GM23338 (cell line): ENCODE data around the gene UGT1A4. TPM values are rescaled to one million over a fixed set of nuclear protein-coding genes. Genes with fewer than 3 reads are reported as not detected.

ENCODE experiments used
- ATAC-seq: fragments of 200-7000 bp; cut with Tn5 transposase; 3 replicates; pipeline ENCODE4 v1.9.1; 2020
- DNase-seq: peaks from one replicate; pipeline ENCODE4 v3.0.0-alpha.2; 2015; ENCODE audit warnings: low spot score
- H2AFZ ChIP-seq: fragments of 200-600 bp; sonication (generic); 2 replicates; pipeline ENCODE4 v1.8.0; 2016; ENCODE audit warnings: antibody characterized with exemption, mild to moderate bottlenecking, moderate library complexity
- H3F3A ChIP-seq: fragments of 200-600 bp; sonication (generic); replicated peaks from 2 replicates; pipeline ENCODE4 v1.8.0; 2017; ENCODE audit warnings: antibody characterized with exemption, mixed run types, low read depth
- H3K27ac ChIP-seq: fragments of 200-600 bp; sonication (generic); 2 replicates; pipeline ENCODE4 v1.6.1; 2016; ENCODE audit warnings: low read depth
- H3K27me3 ChIP-seq: fragments of 200-600 bp; sonication (generic); 2 replicates; pipeline ENCODE4 v1.8.0; 2016; ENCODE audit warnings: mild to moderate bottlenecking, mixed run types, moderate library complexity; ENCODE audit not compliant: insufficient read depth
- H3K36me3 ChIP-seq: fragments of 200-600 bp; sonication (generic); 2 replicates; pipeline ENCODE4 v1.8.0; 2016; ENCODE audit warnings: mild to moderate bottlenecking; ENCODE audit not compliant: insufficient read depth
- H3K4me1 ChIP-seq: fragments of 200-600 bp; sonication (generic); 2 replicates; pipeline ENCODE4 v1.8.0; 2016; ENCODE audit warnings: mild to moderate bottlenecking, moderate library complexity; ENCODE audit not compliant: insufficient read depth
- H3K4me2 ChIP-seq: fragments of 200-600 bp; sonication (generic); 2 replicates; pipeline ENCODE4 v1.7.1; 2017; ENCODE audit warnings: mixed run types
- H3K4me3 ChIP-seq: fragments of 200-600 bp; sonication (generic); 2 replicates; pipeline ENCODE4 v1.6.1; 2016; ENCODE audit warnings: mixed run types
- H3K79me2 ChIP-seq: fragments of 200-600 bp; sonication (generic); replicated peaks from 2 replicates; pipeline ENCODE4 v1.8.0; 2017; ENCODE audit warnings: mild to moderate bottlenecking; ENCODE audit not compliant: insufficient read depth
- H3K9me2 ChIP-seq: fragments of 200-600 bp; sonication (generic); 2 replicates; pipeline ENCODE4 v1.8.0; 2017; ENCODE audit not compliant: insufficient read depth
- H4K20me1 ChIP-seq: fragments of 200-600 bp; sonication (generic); replicated peaks from 2 replicates; pipeline ENCODE4 v1.8.0; 2017; ENCODE audit warnings: mild to moderate bottlenecking; ENCODE audit not compliant: insufficient read depth
- H3K27ac Mint-ChIP-seq: 2 replicates; pipeline ENCODE4 v1.8.0; 2020; ENCODE audit warnings: inconsistent platforms, mild to moderate bottlenecking, moderate library complexity, mixed read lengths
- H3K27me3 Mint-ChIP-seq: 3 replicates; pipeline ENCODE4 v1.8.0; 2022; ENCODE audit warnings: low read depth, mild to moderate bottlenecking, moderate library complexity, mixed read lengths, inconsistent platforms; ENCODE audit not compliant: insufficient read depth, poor library complexity
- H3K36me3 Mint-ChIP-seq: 3 replicates; pipeline ENCODE4 v1.8.0; 2021; ENCODE audit warnings: low read depth, mild to moderate bottlenecking, inconsistent platforms, moderate library complexity, mixed read lengths
- H3K4me1 Mint-ChIP-seq: 3 replicates; pipeline ENCODE4 v1.8.0; 2020; ENCODE audit warnings: mild to moderate bottlenecking, inconsistent platforms, mixed read lengths
- H3K4me3 Mint-ChIP-seq: 3 replicates; pipeline ENCODE4 v1.8.0; 2021; ENCODE audit warnings: moderate library complexity, mild to moderate bottlenecking, inconsistent platforms, mixed read lengths
- H3K9me3 Mint-ChIP-seq: 3 replicates; pipeline ENCODE4 v1.8.0; 2020; ENCODE audit warnings: moderate library complexity, mild to moderate bottlenecking, inconsistent platforms, mixed read lengths
- CREB1 ChIP-seq: fragments of 250-450 bp; sonication (Bioruptor Pico); IDR thresholded peaks from 2 replicates; pipeline ENCODE4 v1.5.0; 2020; ENCODE audit warnings: low read depth, mild to moderate bottlenecking, moderate library complexity
- EZH2 ChIP-seq: fragments of 200-600 bp; sonication (generic); IDR thresholded peaks from one replicate; pipeline ENCODE4 v1.8.0; 2017; ENCODE audit warnings: antibody characterized with exemption, mild to moderate bottlenecking, low read depth; ENCODE audit not compliant: unreplicated experiment
- EZH2phosphoT487 ChIP-seq: fragments of 200-600 bp; sonication (generic); IDR thresholded peaks from one replicate; pipeline ENCODE4 v1.8.1; 2018; ENCODE audit warnings: antibody characterized with exemption; ENCODE audit not compliant: unreplicated experiment
- JUNB ChIP-seq: IDR thresholded peaks from one replicate; pipeline ENCODE4 v1.6.1; 2016; ENCODE audit warnings: antibody characterized with exemption; ENCODE audit not compliant: unreplicated experiment
- NANOG ChIP-seq: IDR thresholded peaks from 2 replicates; pipeline ENCODE4 v1.6.1; 2016; ENCODE audit warnings: antibody characterized with exemption, borderline replicate concordance
- POLR2AphosphoS5 ChIP-seq: IDR thresholded peaks from 2 replicates; pipeline ENCODE4 v1.6.1; 2016; ENCODE audit warnings: antibody characterized with exemption, low read depth
- STAT1 ChIP-seq: IDR thresholded peaks from one replicate; pipeline ENCODE4 v1.6.1; 2016; ENCODE audit warnings: antibody characterized with exemption; ENCODE audit not compliant: unreplicated experiment
- ZNF114 ChIP-seq: fragments of 250-450 bp; sonication (Bioruptor Pico); IDR thresholded peaks from 2 replicates; pipeline ENCODE4 v1.5.0; 2020; ENCODE audit warnings: mild to moderate bottlenecking, moderate library complexity
- ZNF331 ChIP-seq: fragments of 250-450 bp; sonication (Bioruptor Pico); IDR thresholded peaks from 2 replicates; pipeline ENCODE4 v1.5.0; 2020; ENCODE audit warnings: low read depth, mild to moderate bottlenecking, moderate library complexity
- polyA plus RNA-seq: library from polyadenylated mRNA; unstranded; fragments of >200 nt; fragmentation: Nextera tagmentation; extraction: Ambion mirVana; gene quantifications from 2 replicates; pipeline ENCODE4 v1.2.1, GENCODE V29; 2016
- total RNA-seq: library from RNA; depleted of rRNA; stranded (reverse); fragments of >200 nt; shearing (Covaris generic); gene quantifications from 2 replicates; pipeline ENCODE4 v1.2.3, GENCODE V29; 2014
- TF ChIP-seq, protein P1 (sequence below), 2 experiments: fragments of 200-600 bp in 1 of 2; sonication (generic) in 1 of 2; conservative IDR thresholded peaks; 2 replicates each; pipeline versions ENCODE4 v1.5.1 to v1.6.1; 2016 to 2017; ENCODE audit warnings: antibody characterized with exemption in 2 of 2, low read depth in 2 of 2, mild to moderate bottlenecking in 2 of 2, moderate library complexity in 1 of 2
- TF ChIP-seq, protein P2 (sequence below): fragments of 250-450 bp; sonication (Bioruptor Pico); IDR thresholded peaks from 2 replicates; pipeline ENCODE4 v1.5.0; 2020; ENCODE audit warnings: mild to moderate bottlenecking, moderate library complexity
- TF ChIP-seq, protein P3 (sequence below): IDR thresholded peaks from one replicate; pipeline ENCODE4 v1.6.1; 2018; ENCODE audit warnings: antibody characterized with exemption; ENCODE audit not compliant: unreplicated experiment
- TF ChIP-seq, protein P4 (sequence below): IDR thresholded peaks from 2 replicates; pipeline ENCODE4 v1.6.1; 2016; ENCODE audit warnings: antibody characterized with exemption

The UGT1A4 gene
- total and polyA plus RNA-seq, 2 experiments from 2014 or later, result not detected

DNA sequence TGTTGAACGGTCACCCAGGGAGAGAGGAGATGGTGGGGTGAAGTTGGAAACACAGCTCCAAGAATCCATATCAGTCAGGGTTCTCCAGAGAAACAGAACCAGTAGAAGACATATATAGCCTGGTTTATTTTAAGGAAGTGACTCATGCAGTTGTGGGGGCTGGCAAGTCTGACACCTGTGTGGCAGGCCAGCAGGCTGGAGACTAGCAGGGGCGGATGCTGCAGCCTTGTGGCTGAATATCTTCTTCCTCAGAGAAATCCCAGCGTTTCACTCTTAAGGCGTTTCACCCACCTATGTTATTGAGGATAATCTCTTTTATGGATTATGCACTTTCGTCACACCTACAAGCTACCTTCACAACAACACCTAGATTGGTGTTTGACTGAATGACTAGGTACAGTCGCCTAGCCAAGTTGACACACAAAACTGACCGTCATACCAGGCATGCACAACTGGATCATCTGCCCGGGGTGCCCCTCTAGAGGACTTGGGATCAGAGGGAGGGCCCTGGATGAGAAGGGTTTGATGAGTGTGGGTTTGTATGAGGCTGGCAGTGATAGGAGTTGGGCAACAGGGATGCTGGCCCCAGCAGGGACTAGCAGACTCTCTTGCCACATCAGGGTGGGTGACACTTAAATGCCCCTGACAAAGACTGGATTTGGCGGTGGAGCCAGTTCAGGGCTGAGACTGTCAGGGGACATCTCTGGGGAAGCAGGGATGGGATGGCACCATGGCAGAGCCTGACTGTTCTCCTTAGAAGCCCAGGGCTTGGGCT lies 83.0 kb downstream of the UGT1A4 start:
- TF ChIP-seq EZH2, result no peak
- no peak for TF ChIP-seq NANOG
- no peak for TF ChIP-seq POLR2AphosphoS5
- no peak for TF ChIP-seq CREB1 (CRISPR knock-in tag)
- TF ChIP-seq EZH2phosphoT487, result no peak
- no peak for TF ChIP-seq STAT1
- TF ChIP-seq, protein P1, sequence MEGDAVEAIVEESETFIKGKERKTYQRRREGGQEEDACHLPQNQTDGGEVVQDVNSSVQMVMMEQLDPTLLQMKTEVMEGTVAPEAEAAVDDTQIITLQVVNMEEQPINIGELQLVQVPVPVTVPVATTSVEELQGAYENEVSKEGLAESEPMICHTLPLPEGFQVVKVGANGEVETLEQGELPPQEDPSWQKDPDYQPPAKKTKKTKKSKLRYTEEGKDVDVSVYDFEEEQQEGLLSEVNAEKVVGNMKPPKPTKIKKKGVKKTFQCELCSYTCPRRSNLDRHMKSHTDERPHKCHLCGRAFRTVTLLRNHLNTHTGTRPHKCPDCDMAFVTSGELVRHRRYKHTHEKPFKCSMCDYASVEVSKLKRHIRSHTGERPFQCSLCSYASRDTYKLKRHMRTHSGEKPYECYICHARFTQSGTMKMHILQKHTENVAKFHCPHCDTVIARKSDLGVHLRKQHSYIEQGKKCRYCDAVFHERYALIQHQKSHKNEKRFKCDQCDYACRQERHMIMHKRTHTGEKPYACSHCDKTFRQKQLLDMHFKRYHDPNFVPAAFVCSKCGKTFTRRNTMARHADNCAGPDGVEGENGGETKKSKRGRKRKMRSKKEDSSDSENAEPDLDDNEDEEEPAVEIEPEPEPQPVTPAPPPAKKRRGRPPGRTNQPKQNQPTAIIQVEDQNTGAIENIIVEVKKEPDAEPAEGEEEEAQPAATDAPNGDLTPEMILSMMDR (conservative IDR thresholded peaks at IDR 0.05; ENCODE audit: low read depth in 2 of 2), result no peak
- TF ChIP-seq, protein P2, sequence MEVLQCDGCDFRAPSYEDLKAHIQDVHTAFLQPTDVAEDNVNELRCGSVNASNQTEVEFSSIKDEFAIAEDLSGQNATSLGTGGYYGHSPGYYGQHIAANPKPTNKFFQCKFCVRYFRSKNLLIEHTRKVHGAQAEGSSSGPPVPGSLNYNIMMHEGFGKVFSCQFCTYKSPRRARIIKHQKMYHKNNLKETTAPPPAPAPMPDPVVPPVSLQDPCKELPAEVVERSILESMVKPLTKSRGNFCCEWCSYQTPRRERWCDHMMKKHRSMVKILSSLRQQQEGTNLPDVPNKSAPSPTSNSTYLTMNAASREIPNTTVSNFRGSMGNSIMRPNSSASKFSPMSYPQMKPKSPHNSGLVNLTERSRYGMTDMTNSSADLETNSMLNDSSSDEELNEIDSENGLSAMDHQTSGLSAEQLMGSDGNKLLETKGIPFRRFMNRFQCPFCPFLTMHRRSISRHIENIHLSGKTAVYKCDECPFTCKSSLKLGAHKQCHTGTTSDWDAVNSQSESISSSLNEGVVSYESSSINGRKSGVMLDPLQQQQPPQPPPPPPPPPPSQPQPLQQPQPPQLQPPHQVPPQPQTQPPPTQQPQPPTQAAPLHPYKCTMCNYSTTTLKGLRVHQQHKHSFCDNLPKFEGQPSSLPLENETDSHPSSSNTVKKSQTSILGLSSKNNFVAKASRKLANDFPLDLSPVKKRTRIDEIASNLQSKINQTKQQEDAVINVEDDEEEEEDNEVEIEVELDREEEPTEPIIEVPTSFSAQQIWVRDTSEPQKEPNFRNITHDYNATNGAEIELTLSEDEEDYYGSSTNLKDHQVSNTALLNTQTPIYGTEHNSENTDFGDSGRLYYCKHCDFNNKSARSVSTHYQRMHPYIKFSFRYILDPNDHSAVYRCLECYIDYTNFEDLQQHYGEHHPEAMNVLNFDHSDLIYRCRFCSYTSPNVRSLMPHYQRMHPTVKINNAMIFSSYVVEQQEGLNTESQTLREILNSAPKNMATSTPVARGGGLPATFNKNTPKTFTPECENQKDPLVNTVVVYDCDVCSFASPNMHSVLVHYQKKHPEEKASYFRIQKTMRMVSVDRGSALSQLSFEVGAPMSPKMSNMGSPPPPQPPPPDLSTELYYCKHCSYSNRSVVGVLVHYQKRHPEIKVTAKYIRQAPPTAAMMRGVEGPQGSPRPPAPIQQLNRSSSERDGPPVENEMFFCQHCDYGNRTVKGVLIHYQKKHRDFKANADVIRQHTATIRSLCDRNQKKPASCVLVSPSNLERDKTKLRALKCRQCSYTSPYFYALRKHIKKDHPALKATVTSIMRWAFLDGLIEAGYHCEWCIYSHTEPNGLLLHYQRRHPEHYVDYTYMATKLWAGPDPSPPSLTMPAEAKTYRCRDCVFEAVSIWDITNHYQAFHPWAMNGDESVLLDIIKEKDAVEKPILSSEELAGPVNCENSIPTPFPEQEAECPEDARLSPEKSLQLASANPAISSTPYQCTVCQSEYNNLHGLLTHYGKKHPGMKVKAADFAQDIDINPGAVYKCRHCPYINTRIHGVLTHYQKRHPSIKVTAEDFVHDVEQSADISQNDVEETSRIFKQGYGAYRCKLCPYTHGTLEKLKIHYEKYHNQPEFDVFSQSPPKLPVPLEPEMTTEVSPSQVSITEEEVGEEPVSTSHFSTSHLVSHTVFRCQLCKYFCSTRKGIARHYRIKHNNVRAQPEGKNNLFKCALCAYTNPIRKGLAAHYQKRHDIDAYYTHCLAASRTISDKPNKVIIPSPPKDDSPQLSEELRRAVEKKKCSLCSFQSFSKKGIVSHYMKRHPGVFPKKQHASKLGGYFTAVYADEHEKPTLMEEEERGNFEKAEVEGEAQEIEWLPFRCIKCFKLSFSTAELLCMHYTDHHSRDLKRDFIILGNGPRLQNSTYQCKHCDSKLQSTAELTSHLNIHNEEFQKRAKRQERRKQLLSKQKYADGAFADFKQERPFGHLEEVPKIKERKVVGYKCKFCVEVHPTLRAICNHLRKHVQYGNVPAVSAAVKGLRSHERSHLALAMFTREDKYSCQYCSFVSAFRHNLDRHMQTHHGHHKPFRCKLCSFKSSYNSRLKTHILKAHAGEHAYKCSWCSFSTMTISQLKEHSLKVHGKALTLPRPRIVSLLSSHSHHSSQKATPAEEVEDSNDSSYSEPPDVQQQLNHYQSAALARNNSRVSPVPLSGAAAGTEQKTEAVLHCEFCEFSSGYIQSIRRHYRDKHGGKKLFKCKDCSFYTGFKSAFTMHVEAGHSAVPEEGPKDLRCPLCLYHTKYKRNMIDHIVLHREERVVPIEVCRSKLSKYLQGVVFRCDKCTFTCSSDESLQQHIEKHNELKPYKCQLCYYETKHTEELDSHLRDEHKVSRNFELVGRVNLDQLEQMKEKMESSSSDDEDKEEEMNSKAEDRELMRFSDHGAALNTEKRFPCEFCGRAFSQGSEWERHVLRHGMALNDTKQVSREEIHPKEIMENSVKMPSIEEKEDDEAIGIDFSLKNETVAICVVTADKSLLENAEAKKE (CRISPR knock-in tag), result no peak
- TF ChIP-seq, protein P3, sequence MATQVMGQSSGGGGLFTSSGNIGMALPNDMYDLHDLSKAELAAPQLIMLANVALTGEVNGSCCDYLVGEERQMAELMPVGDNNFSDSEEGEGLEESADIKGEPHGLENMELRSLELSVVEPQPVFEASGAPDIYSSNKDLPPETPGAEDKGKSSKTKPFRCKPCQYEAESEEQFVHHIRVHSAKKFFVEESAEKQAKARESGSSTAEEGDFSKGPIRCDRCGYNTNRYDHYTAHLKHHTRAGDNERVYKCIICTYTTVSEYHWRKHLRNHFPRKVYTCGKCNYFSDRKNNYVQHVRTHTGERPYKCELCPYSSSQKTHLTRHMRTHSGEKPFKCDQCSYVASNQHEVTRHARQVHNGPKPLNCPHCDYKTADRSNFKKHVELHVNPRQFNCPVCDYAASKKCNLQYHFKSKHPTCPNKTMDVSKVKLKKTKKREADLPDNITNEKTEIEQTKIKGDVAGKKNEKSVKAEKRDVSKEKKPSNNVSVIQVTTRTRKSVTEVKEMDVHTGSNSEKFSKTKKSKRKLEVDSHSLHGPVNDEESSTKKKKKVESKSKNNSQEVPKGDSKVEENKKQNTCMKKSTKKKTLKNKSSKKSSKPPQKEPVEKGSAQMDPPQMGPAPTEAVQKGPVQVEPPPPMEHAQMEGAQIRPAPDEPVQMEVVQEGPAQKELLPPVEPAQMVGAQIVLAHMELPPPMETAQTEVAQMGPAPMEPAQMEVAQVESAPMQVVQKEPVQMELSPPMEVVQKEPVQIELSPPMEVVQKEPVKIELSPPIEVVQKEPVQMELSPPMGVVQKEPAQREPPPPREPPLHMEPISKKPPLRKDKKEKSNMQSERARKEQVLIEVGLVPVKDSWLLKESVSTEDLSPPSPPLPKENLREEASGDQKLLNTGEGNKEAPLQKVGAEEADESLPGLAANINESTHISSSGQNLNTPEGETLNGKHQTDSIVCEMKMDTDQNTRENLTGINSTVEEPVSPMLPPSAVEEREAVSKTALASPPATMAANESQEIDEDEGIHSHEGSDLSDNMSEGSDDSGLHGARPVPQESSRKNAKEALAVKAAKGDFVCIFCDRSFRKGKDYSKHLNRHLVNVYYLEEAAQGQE, result no peak
- TF ChIP-seq, protein P4, sequence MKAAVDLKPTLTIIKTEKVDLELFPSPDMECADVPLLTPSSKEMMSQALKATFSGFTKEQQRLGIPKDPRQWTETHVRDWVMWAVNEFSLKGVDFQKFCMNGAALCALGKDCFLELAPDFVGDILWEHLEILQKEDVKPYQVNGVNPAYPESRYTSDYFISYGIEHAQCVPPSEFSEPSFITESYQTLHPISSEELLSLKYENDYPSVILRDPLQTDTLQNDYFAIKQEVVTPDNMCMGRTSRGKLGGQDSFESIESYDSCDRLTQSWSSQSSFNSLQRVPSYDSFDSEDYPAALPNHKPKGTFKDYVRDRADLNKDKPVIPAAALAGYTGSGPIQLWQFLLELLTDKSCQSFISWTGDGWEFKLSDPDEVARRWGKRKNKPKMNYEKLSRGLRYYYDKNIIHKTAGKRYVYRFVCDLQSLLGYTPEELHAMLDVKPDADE, result no peak
- TF ChIP-seq ZNF114 (CRISPR knock-in tag), result no peak
- no peak for TF ChIP-seq ZNF331 (CRISPR knock-in tag)
- TF ChIP-seq JUNB, result no peak
- H3K27ac Mint-ChIP-seq, result no peak overlapping the region
- Histone ChIP-seq H3K36me3 (no peaks in the 10 kb centered on the region), H3K27me3 (no peaks in the 10 kb centered on the region), H3K4me2 (no peak overlapping the region), H3F3A (no peaks in the 10 kb centered on the region), H4K20me1 (no peaks in the 10 kb centered on the region), H3K79me2 (no peaks in the 10 kb centered on the region), H2AFZ (no peak overlapping the region), H3K4me1 (no peaks in the 10 kb centered on the region), H3K9me2 (no peaks in the 10 kb centered on the region), H3K27ac (no peak overlapping the region), H3K4me3 (no peak overlapping the region)
- no peak for ATAC-seq
- H3K27me3 Mint-ChIP-seq, result peaks cover 3% of the 10 kb centered on the region
- H3K4me3 Mint-ChIP-seq, result no peak overlapping the region
- DNase-seq, result no peak
- H3K4me1 Mint-ChIP-seq, result no peaks in the 10 kb centered on the region
- peaks cover 19% of the 10 kb centered on the region for H3K9me3 Mint-ChIP-seq
- H3K36me3 Mint-ChIP-seq, result no peaks in the 10 kb centered on the region; the same call in 2 of the 3 replicates
